OCI-LY7 (cell line): Measurements from ENCODE around the gene LUC7L. TPM values are rescaled to one million over a fixed set of nuclear protein-coding genes. Genes with fewer than 3 reads are reported as not detected.

Experiments used
- BruUV-seq: library from RNA; stranded (reverse); fragments of 400-500 nt; replicated peaks from 2 replicates; lab custom pipeline; 2021; lab: Mats Ljungman, UMichigan
- CTCF ChIA-PET: fragments of 300-600 bp; sonication (Branson Sonifier 250); formaldehyde crosslinking; loops from one replicate; lab custom pipeline; 2022; ENCODE audit warnings: antibody characterized with exemption; ENCODE audit not compliant: unreplicated experiment; lab: Charles Lee
- POLR2A ChIA-PET: fragments of 300-600 bp; sonication (Branson Sonifier 250); formaldehyde crosslinking; loops from one replicate; lab custom pipeline; 2022; ENCODE audit warnings: antibody characterized with exemption; lab: Charles Lee
- DNase-seq: peaks from one replicate; pipeline ENCODE4 v3.0.0-alpha.2; 2015; ENCODE audit warnings: low spot score
- H2AFZ ChIP-seq: fragments of 200-600 bp; sonication (generic), shearing (Covaris generic); 2 replicates; pipeline ENCODE4 v1.6.1; 2014; ENCODE audit warnings: mild to moderate bottlenecking, antibody characterized with exemption, low read length, moderate library complexity
- H3K27ac ChIP-seq: fragments of 200-600 bp; sonication (generic); 2 replicates; pipeline ENCODE4 v1.5.1; 2014; ENCODE audit warnings: mixed run types, low read depth, mild to moderate bottlenecking, moderate library complexity, low read length, inconsistent platforms; ENCODE audit not compliant: poor library complexity, severe bottlenecking
- H3K36me3 ChIP-seq: fragments of 200-600 bp; sonication (generic); 2 replicates; pipeline ENCODE4 v1.6.1; 2014; ENCODE audit warnings: mild to moderate bottlenecking, antibody characterized with exemption, low read length, moderate library complexity, mixed read lengths; ENCODE audit not compliant: insufficient read depth
- H3K4me1 ChIP-seq: fragments of 200-600 bp; sonication (generic); 2 replicates; pipeline ENCODE4 v1.5.1; 2014; ENCODE audit warnings: mild to moderate bottlenecking, low read length; ENCODE audit not compliant: insufficient read depth, poor library complexity, severe bottlenecking
- H3K4me2 ChIP-seq: fragments of 200-600 bp; sonication (generic); 2 replicates; pipeline ENCODE4 v1.6.1; 2014; ENCODE audit warnings: mild to moderate bottlenecking, low read length
- H3K4me3 ChIP-seq: fragments of 200-600 bp; sonication (generic); 2 replicates; pipeline ENCODE4 v1.5.1; 2014; ENCODE audit warnings: mild to moderate bottlenecking, low read depth, low read length; ENCODE audit not compliant: poor library complexity, severe bottlenecking
- H3K79me2 ChIP-seq: fragments of 200-600 bp; sonication (generic); 2 replicates; pipeline ENCODE4 v1.6.1; 2016; ENCODE audit warnings: low read depth, mild to moderate bottlenecking, low read length, moderate library complexity, mixed read lengths; ENCODE audit not compliant: insufficient read depth
- H3K9me2 ChIP-seq: fragments of 200-600 bp; sonication (generic); 2 replicates; pipeline ENCODE4 v1.6.1; 2016; ENCODE audit warnings: mild to moderate bottlenecking, low read length, mixed read lengths; ENCODE audit not compliant: insufficient read depth
- H3K9me3 ChIP-seq: fragments of 200-600 bp; sonication (generic); 2 replicates; pipeline ENCODE4 v1.6.1; 2014; ENCODE audit warnings: mild to moderate bottlenecking, mixed run types, low read length, mixed read lengths
- H4K20me1 ChIP-seq: fragments of 200-600 bp; sonication (generic); 2 replicates; pipeline ENCODE4 v1.6.1; 2014; ENCODE audit warnings: mild to moderate bottlenecking, antibody characterized with exemption, low read length, moderate library complexity, mixed read lengths; ENCODE audit not compliant: insufficient read depth
- EZH2phosphoT487 ChIP-seq: fragments of 200-600 bp; sonication (generic); IDR thresholded peaks from 2 replicates; pipeline ENCODE4 v1.6.1; 2018; ENCODE audit warnings: low read depth, borderline replicate concordance, mild to moderate bottlenecking, mixed run types, antibody characterized with exemption, low read length, moderate library complexity, mixed read lengths
- intact Hi-C: fragments of 100-400 bp; cut with micrococcal nuclease; formaldehyde crosslinking; loops from one replicate; pipeline ENCODE4 v1.10.0; 2022; ENCODE audit not compliant: unreplicated experiment
- total RNA-seq, 2 experiments: library from RNA; depleted of rRNA in 1 of 2; stranded (reverse); fragments of >200 nt in 1 of 2; shearing (Covaris generic) in 1 of 2; gene quantifications; 2 replicates each; pipeline ENCODE4 v1.2.3, GENCODE V29; 2014 to 2022
- TF ChIP-seq, protein P1 (sequence below): fragments of 200-600 bp; sonication (generic); conservative IDR thresholded peaks from 2 replicates; pipeline ENCODE4 v1.5.1; 2014; ENCODE audit warnings: mild to moderate bottlenecking, antibody characterized with exemption, low read length, moderate library complexity, mixed read lengths

The LUC7L gene
- total RNA-seq, 2 experiments from 2014 or later = 81.4 to 90.5 TPM

- Histone ChIP-seq H3K36me3 (no peaks in the 10 kb centered on the region), H3K4me3 (no peak overlapping the region), H4K20me1 (no peaks in the 10 kb centered on the region), H3K4me2 (no peak overlapping the region), H2AFZ (no peak overlapping the region), H3K27ac (no peak overlapping the region), H3K9me3 (no peaks in the 10 kb centered on the region), H3K9me2 (no peaks in the 10 kb centered on the region), H3K4me1 (no peaks in the 10 kb centered on the region), H3K79me2 (0 out of 2 replicates have a peak, but pooled peaks cover under 1% of the 10 kb centered on the region)
- POLR2A ChIA-PET = no interaction called here
- TF ChIP-seq EZH2phosphoT487 = no peak
- TF ChIP-seq, protein P1, sequence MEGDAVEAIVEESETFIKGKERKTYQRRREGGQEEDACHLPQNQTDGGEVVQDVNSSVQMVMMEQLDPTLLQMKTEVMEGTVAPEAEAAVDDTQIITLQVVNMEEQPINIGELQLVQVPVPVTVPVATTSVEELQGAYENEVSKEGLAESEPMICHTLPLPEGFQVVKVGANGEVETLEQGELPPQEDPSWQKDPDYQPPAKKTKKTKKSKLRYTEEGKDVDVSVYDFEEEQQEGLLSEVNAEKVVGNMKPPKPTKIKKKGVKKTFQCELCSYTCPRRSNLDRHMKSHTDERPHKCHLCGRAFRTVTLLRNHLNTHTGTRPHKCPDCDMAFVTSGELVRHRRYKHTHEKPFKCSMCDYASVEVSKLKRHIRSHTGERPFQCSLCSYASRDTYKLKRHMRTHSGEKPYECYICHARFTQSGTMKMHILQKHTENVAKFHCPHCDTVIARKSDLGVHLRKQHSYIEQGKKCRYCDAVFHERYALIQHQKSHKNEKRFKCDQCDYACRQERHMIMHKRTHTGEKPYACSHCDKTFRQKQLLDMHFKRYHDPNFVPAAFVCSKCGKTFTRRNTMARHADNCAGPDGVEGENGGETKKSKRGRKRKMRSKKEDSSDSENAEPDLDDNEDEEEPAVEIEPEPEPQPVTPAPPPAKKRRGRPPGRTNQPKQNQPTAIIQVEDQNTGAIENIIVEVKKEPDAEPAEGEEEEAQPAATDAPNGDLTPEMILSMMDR = no peak
- intact Hi-C loops = no loop called here
- CTCF ChIA-PET = no interaction called here
- BruUV-seq = no TSS peak
- no peak for DNase-seq
Observed at GRCh38 chr16:143047-143446, 86.2 kb downstream of the LUC7L start.

GRCh38 chr16:142405-142967, 86.8 kb downstream of the LUC7L start:
- CTCF ChIA-PET = no interaction called here
- peaks cover 6% of the 10 kb centered on the region for H3K79me2 ChIP-seq
- no peak overlapping the region for H3K27ac ChIP-seq
- peaks cover under 1% of the 10 kb centered on the region for H3K4me1 ChIP-seq
- intact Hi-C loops = no loop called here
- no peaks in the 10 kb centered on the region for H3K9me3 ChIP-seq
- no peak overlapping the region for H3K4me2 ChIP-seq
- TF ChIP-seq EZH2phosphoT487 = no peak
- TF ChIP-seq, protein P1 = no peak
- POLR2A ChIA-PET = no interaction called here
- no peaks in the 10 kb centered on the region for H3K36me3 ChIP-seq
- no peaks in the 10 kb centered on the region for H4K20me1 ChIP-seq
- no peak overlapping the region for H3K4me3 ChIP-seq
- no peak overlapping the region for H2AFZ ChIP-seq
- no TSS peak for BruUV-seq
- DNase-seq = no peak
- no peaks in the 10 kb centered on the region for H3K9me2 ChIP-seq

DNA sequence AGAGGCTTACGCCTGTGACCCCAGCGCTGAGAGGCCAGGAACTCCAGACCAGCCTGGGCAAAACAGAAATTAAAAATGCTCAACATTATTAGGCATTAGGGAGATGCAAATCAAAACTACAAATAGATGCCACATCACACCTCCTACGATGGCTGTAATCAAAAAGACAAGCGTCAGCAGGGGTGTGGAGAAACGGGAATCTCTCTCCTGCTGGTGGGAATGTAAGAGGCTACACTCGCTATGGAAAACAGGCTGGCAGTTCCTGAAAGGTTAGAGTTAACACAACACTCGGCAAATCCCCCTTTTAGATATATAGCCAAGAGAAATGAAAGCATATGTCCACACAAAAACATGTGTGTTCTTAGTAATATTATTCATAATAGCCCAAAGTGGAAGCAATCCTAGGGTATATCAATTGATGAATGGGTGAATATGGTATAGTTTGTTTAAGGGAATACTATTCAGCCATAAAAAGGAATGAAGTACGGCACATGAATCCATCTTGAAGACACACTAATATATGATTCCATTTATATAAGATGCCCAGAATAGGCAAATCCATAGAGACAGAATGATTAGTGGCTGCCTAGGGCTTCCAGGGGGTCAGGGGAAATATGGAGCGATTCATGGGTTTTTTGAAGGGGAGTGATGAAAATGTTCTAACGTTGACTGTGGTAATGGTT, 88.9 kb downstream of the LUC7L start:
- Histone ChIP-seq H3K4me2 (no peak overlapping the region), H3K4me3 (no peak overlapping the region), H3K9me2 (no peaks in the 10 kb centered on the region), H4K20me1 (no peaks in the 10 kb centered on the region), H2AFZ (no peak overlapping the region), H3K79me2 (peaks cover 27% of the 10 kb centered on the region), H3K27ac (no peak overlapping the region), H3K4me1 (peaks cover 10% of the 10 kb centered on the region), H3K9me3 (no peaks in the 10 kb centered on the region), H3K36me3 (no peaks in the 10 kb centered on the region)
- CTCF ChIA-PET = no interaction called here
- intact Hi-C loops = no loop called here
- TF ChIP-seq, protein P1 = no peak
- TF ChIP-seq EZH2phosphoT487 = no peak
- no peak for DNase-seq
- BruUV-seq = no TSS peak
- POLR2A ChIA-PET = interaction anchor here (0.6 kb wide), 1 partner anchor 92 kb away, joined by 3 read pairs; no protein-coding TSS in a partner anchor
